GM18508 (cell line): Measurements from ENCODE around the gene MYRF.

ENCODE experiments used
- ATAC-seq: cut with Tn5 transposase; IDR thresholded peaks from one replicate; pipeline ENCODE4 v1.9.1; 2021; ENCODE audit warnings: moderate number of reproducible peaks; ENCODE audit not compliant: insufficient read depth, unreplicated experiment

Gene MYRF

GRCh38 chr11:61737636-61738386 is 14.6 kb upstream of the MYRF start:
- ATAC-seq = no peak

DNA sequence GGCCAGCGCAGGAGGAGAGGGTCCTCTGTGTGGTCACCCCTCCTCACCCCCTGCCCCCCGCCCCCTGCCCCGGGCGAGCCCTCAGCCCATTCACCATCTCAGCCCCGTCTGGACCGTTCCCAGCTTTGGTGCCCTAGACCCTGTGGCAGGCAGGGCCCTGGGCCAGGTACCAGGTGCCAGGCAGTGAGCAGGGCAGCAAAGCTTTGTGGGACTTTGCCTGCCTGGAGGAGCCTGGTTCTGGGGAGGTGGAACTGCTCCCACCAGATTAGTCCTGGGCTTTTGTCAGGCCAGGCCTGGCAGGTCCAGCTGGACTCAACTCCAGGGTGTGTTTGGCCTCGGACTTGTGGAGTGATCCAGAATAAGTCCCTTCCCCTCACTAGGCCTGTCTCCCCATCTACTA is 13.7 kb upstream of the MYRF start:
- no peak for ATAC-seq

DNA sequence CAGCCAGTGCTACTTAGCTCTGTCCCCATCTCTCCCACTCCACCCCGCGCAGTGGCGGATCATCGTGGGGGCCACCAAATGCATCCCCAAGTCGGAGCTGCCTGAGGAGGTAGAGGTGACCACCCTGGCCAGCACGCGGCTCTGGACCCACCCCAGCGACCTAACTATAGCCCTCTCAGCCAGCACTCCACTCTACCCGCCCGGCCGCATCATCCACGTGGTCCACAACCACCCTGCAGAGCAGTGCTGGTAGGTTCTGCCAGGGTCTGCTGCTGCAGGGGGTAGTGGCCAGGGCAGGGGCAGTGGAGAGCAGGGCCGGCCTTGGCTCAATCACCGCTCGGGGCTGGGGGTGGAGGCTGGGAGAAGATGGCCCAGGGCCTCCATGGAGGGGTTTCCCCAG is 13.0 kb upstream of the MYRF start:
- no peak for ATAC-seq

GRCh38 chr11:61739966-61740365 is 12.5 kb upstream of the MYRF start:
- no peak for ATAC-seq

- no peak for ATAC-seq
These were observed 10.0 kb upstream of the MYRF start for GRCh38 chr11:61742391-61742790.

- no peak for ATAC-seq
These were observed 8.8 kb upstream of the MYRF start for GRCh38 chr11:61743486-61744095.

GRCh38 chr11:61744181-61744580 is 8.3 kb upstream of the MYRF start:
- ATAC-seq = no peak

DNA sequence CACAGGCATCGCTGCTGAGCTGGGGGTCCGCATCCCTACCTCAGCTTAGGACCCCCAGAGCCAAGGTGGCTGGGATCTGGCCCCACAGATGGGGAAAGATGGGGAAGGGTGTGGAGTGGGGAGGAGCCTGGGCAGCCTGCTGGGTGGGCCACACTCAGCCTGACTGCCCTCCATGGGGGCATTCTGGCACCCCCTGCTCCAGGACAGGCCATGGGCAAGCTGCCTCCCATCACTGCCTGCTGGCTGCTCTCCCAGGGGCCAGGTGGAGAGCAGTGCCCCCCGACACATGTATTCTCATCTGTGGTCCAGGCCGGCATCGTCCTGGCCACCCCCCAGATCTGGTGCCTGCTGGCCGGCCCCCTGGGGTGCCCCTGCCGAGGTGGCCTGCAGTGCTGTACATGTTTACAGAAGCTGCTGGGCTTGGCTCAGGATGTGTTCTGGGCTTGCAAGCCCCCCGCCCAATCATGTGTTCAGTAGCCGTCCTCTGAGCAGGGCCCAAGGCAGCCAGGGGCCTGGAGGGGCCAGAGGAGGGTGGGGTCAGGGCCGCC is 7.8 kb upstream of the MYRF start:
- no peak for ATAC-seq

DNA sequence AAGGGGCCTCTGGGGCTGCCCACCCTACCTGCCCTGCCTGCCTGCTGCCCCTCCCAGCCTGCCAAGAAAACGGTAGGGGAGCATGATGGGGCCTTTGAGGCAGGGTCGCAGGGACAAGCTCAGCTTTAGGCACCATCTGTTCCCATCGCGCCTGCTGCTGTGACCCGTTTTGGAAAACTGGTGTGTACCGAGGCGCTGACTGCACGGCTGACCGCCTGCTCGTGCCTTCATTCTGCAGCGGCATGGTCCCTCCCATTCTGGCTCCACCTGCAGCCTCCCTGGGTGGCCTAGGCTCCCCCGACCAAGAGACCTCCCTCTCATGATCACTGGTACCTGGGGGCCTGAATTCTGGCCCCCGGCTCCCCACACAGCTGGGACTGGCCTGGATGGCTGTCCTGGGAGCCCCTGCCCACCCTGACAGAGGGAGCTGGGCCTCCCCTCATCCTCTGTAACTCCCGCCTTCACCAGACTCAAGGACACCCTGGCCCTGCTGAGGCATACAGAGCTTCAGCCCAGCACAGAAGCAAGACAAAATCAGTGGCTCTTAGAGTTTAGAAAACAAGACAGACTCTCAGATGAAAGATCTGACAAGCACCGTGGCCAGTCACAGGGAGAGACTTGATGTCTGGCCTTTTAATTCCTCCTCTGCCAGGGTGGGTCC is 6.5 kb upstream of the MYRF start:
- ATAC-seq = no peak

DNA sequence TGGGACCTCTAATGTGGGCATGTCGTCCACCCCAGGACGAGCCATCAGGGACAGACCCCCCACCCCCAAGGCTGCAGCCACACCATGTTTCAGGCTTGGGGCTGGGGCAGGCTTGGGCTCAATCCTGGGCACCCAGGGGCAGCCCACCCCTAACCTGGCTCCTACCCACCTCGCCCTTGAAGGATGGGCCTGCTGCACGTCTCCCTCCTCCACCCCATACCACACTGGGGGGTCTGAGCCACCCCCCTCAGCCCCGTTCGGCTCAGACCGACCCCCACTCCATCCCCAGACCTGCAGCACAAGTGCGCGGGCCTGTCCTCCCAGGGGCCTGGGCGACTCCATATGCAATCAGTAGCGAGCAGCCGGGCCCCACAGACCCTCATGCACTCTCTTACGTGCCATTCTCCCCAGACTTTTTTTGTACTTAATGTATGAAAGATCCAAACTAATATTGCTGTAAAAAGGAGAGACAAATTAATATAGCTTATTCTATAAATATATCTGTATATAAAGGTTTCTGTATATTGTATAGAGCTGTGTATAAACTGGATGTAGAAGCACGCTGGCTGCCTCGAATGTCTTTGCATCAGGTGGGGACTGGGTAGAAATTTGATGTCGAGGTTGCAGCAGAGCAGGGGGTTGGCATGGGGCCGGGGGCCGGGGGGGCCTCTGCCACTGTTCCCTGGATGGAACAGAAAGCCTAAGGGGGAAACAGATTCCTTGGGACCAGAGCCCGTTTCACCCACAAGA is 5.8 kb upstream of the MYRF start:
- ATAC-seq = no peak

- ATAC-seq = no peak
These were observed 5.1 kb upstream of the MYRF start for GRCh38 chr11:61747192-61747966.

GRCh38 chr11:61747967-61748285 is 4.5 kb upstream of the MYRF start:
- no peak for ATAC-seq

- ATAC-seq = no peak
These were observed 2.7 kb upstream of the MYRF start for GRCh38 chr11:61749591-61750217.

GRCh38 chr11:61750631-61751273 is 1.7 kb upstream of the MYRF start:
- ATAC-seq = no peak

- ATAC-seq = no peak
These were observed 1.1 kb upstream of the MYRF start for GRCh38 chr11:61751384-61751783.

- ATAC-seq = no peak
These were observed 587 bp downstream of the MYRF start for GRCh38 chr11:61752925-61753521.

DNA sequence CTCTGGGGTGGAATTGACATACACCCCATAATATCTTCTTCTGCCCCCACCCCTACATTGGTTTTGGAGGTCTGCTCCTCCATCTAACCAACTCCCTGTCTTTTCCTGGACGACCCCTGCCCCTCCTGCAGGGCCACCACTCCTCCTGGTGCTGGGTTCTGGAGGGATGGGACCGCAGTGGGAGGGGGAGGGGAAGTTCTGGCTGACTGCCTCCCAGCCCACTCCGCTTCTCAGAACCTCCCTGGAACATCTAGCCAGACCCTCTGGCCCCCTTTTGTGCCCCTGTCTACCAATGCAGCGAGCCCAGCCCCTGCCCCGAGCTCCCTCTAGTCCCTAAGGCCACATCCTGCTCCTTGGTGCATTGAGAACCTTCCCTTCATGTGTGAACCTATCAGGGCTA is 1.2 kb downstream of the MYRF start:
- ATAC-seq = no peak

DNA sequence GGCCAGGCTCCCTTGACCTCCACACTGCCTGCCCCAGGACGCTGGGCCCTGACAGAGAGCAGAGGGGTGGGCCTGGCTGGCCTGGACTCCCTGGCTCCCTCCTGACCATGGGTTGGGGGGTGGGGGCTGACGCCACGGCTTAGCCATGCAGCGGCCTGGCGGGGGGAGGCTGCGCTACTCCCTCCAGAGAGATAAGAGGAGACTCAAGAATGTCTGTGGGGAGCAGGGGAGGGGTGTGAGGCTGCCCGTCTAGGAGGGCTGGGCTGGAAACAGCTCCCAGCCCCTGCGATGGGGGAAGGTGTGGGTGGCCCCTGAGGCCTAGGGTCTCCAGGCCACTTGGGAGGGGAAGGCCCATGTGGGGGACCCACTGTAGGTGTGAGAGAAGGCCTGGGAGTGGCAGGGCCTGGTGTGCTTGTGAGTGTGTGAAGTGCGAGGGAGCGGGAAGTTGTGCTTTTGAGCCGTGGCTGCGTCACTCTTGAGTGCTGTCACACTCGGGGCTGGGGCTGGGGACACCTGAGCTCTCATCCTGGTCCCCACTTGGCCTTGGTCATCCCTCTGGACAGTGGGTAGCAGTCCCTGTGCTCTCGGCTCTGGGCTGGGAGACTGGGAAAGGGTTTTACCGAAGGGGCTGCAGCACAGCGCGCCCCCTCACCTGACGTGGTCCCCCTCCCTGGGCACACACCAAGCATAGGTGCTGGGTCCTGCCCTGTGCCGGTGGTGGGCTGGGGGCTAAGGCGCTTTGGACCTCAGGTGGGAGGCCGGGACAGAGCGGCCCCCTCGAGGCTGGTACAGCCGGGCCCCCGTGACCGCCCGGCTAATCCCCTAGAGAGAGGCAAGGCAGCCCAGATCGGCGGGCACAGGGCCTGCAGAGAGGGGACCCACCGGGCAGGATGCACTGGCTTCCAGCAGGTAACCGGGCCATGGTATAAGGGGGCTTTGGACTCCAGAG is 2.4 kb downstream of the MYRF start:
- no peak for ATAC-seq
